NCI-H774 (cell line): ENCODE data around the gene FRK.
A peak's percentile ranks its signal among the peaks of the same experiment; 100 is the strongest.
"Not testable (repeated sequence)": the region's sequence is repeated elsewhere in the genome, so short reads cannot be mapped to it uniquely, and the experiment has no call there.

Experiments
- DNase-seq: peaks from one replicate; lab custom pipeline; 2025; lab: John Stamatoyannopoulos, UW

FRK gene

GRCh38 chr6:116073765-116074440 is 13.2 kb upstream of the FRK start:
- DNase-seq = peak; percentile 44

GRCh38 chr6:116072368-116072767 is 11.7 kb upstream of the FRK start:
- no peak for DNase-seq

DNA sequence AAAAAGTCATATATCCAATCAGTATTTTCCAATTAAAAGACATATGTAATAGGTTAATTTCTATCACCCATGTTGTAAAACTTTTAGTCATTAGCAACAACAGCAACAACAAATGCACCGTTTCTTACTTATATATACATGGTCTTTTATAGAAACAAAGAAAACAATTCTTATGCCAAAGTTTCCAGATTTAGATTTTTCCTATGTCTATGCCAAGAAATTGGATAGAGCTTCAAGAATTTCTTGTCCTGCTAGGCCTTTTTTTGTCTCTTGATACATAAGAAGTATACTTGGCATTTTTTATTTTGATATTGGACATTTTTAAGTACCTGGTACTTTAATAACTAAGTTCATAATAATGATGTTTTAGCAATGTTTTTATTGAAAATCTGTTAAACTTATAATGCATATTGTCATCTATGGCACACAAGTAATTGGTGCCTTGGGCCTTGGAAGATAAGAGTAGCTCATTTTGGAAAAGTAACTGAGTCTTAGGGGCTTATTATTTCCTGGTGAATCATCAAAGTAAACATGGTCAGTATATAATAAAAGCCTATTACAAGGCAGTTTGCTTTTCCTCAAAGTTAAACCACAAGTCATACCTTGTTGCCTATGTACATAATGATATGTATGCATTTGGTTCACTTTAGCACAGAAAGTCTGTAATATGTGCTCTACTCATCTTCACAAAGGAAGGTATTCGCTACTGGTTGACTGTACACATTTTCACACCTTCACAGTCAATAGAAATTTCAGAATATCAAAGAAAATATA is 10.1 kb upstream of the FRK start:
- DNase-seq = no peak

DNA sequence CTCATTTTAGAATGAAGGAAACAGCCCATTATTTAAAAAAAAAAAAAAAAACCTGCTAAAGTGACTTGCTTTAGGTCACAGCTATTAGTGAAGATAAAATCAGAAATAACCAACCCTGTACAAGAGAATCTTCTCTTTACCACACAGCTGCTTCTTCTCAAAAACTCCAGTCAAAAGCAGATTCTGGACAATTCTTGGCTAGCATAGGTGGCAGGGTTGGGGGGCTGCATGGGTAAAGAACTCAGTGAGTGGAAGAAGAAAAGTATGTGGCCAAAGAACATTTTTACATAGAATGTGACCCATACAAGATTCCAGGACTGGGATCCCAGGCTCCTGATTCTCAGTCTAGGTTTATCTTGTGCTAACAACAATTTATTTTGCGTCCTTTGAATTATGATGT is 9.4 kb upstream of the FRK start:
- no peak for DNase-seq

- no peak for DNase-seq
Observed at GRCh38 chr6:116066789-116067188, 6.1 kb upstream of the FRK start.

DNA sequence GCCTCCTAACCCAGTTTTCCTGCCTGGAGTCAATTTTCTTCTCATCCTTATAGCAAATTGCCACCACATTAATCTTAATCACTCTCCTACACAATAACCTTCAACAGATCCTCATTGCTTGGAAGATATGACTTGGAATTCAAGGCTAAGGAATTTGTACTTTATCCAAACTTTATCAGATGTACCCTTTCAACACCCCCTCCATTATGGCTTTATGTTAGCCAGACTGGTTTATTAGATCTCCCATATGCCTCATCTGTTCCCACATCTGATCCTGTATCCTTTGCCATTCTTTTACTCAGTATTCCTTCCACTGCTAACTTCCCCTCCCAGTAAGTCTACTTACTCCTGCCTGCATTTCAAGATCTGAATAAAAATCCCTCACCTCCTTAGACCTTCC is 4.0 kb upstream of the FRK start:
- DNase-seq = no peak

GRCh38 chr6:116062496-116062895 is 1.8 kb upstream of the FRK start:
- no peak for DNase-seq

GRCh38 chr6:116059713-116060571 is 749 bp downstream of the FRK start:
- DNase-seq = peak; percentile 62

GRCh38 chr6:116057766-116058165 is 2.9 kb downstream of the FRK start:
- DNase-seq = no peak

DNA sequence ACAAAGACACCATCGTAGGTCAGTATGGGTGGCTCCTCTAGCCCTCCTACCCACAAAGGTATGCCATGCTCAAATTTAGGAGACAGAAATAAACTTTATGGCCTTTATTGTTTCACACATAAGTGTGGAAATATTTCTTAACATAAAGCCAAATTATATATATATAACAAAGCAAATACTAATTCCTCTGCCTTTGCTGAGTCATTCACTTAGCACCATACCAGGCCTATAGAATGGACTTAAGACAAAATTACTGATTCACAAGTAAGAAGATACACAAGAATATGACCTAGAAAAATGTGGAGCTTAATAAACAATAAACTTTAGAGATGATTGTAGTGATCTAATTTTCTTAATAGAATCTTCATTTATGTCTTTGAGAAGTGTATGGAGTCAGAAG is 5.2 kb downstream of the FRK start:
- DNase-seq = no peak

DNA sequence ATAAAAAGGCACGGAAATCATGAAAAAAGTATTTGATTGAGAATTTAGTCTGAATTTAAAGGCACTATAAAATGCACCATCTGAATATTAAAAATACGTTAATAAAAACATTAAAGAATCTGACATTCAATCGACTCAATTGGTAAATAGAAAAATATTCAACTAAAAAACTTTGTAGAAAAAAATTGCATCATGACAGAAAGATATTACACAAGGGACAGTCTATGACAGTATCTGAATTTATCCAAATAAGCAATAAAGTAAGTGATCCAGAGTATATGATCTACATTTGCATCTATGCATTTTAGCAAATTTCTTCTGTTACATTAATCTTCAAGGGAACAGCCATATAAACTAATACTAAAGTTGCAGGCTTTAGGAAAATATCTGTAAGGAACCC is 9.4 kb downstream of the FRK start:
- no peak for DNase-seq

DNA sequence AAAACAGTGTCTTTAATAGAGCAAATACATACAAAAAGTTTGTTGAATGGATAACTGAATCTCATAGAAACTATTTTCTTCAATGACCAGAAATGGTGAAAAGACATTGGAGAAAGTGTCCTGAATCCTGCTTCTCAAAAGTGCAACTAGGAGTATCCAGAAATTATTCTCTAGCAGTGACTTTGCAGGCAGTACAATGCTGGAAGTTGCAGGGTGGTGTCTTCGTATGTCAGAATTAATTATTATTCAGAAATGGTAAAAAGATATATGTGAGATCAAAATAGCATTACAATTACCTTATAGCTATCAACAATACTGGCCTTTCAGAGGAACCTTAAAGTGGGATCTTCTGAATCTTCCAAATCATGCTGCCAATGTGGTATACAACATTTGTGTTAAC is 10.0 kb downstream of the FRK start:
- no peak for DNase-seq

- DNase-seq = no peak
Observed at GRCh38 chr6:116049321-116049720, 11.4 kb downstream of the FRK start.

DNA sequence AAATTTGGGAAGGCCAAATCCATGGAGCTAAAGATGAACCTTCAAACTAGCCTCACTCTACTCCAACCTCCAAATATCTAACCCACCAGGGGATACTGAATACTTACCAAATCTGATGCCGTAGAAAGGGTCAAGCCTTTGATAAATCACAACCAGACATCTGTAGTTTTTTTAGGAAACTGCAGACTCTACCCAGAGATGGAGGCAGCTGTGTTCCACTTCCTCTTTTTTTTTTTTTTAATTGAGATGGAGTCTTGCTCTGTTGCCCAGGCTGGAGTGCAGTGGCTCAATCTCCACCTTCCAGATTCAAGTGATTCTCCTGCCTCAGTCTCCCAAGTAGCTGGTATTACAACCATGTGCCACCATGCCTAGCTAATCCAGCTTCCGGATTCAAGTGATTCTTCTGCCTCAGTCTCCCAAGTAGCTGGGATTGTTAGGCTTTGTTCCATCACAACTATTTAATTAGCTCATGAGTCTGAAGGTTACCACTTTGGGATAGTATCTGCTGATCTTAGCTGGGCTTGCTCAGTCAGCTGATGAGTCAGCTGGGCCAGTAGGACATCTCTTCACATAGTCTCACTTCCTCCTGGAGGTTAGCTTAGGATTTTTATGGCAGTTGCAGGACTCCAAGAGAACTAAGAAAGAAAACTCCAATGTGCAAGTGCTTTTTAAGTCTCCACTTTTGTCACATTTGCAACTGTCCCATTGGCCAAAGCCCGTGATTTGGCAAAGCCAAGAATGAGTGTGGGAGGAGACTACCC is 13.3 kb downstream of the FRK start:
- DNase-seq = no peak

DNA sequence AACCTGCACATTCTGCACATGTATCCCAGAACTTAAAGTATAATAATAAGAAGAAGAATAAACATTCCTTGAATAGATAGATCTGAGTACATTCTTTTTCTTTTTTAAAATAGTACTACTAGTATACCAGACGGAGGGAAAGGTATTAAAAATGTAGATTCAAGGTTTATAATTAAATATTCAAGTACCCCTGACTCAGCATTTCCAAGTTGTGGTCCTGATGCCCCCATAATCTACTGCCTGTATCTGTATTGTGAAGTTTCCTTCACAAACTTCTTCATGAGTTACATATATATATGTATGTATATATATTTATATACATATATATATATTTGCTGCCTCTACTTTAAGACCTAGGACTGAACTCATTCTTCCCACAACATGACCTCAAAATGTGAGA is 14.0 kb downstream of the FRK start:
- DNase-seq = no peak

DNA sequence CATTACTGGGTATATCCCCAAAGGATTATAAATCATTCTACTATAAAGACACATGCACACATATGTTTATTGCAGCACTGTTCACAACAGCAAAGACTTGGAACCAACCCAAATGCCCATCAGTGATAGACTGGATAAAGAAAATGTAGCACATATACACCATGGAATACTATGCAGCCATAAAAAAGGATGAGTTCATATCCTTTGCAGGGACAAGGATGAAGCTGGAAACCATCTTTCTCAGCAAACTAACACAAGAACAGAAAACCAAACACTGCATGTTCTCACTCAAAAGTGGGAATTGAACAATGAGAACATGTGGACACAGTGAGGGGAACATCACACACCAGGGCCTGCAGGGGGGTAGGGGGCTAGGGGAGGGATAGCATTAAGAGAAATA is 14.4 kb downstream of the FRK start:
- DNase-seq = not testable (repeated sequence)

DNA sequence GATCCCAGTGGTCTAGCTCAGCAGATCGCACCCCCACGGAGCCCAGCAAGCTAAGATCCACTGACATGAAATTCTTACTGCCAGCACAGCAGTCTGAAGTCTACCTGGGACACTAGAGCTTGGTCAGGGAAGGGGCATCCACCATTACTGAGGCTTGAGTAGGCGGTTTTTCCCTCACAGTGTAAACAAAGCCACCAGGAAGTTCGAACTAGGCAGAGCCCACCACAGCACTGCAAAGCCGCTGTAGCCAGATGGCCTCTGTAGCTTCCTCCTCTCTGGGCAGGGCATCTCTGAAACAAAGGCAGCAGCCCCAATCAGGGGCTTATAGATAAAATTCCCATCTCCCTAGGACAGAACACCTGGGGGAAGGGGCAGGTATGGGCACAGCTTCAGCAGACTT is 18.8 kb downstream of the FRK start:
- DNase-seq = no peak

DNA sequence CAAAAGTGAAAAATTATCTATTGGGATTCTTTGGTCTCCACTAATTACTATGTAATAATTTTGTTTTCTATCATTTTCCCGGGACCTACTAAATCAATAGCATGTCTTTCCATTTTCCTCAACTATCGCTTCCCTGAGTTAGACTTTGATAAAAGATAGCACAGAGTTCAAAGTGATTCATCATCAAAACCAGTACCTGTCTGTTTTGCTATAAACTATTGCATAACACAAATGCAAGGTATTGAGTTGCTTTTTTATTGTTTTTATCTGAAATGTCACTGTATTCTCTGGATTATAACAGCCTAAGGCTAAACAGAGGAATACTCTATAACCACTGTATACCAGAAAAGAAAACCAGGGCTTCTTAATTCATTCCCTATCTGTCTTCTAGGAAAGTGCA is 19.7 kb downstream of the FRK start:
- no peak for DNase-seq

DNA sequence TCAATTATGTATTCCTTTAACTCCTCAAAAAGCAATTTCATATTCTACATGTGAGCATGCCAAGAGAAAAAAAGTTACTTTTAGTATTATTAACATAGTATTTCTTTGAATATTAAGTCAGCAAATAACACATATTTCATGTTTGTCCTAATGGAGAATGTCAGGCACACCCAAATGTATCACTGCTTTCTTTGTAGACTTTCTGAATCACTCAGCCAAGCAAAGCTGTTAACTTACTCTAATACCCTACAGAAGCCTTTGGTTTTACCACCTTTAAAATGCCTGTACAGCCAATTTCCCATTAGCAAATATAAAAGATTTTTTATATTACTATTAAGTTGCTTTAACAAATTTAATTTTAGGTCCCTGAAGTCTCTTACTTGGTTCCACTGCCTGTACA is 23.8 kb downstream of the FRK start:
- no peak for DNase-seq

- DNase-seq = no peak
Observed at GRCh38 chr6:116036075-116036773, 24.5 kb downstream of the FRK start.

DNA sequence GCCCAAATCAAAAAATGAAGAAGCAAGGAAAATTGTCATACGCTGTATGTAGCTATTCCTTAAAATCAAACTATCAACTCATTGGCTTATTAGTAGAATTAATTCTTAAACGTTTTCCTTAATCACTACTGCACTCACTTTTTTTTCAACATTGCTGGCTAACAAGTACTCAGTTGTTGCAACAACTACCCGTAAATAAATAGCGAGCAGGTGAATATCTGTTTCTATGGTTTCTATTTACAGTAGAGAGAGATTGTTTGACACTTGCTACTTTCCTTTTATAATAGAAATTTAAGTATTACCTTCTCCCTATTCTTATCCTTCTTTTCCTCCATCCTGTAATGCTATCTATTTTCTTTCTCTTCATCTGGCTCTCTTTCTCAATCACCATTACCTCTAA is 25.1 kb downstream of the FRK start:
- peak; percentile 75 for DNase-seq

- DNase-seq = no peak
Observed at GRCh38 chr6:116034327-116034726, 26.4 kb downstream of the FRK start.
